Fibroblast of skin of right quadriceps (primary cell): ENCODE measurements around the gene ATP2A1.
"Not testable (repeated sequence)": the region's sequence is repeated elsewhere in the genome, so short reads cannot be mapped to it uniquely, and the experiment has no call there.

ENCODE experiments used
- DNase-seq: peaks from one replicate; pipeline ENCODE4 v3.0.0-alpha.2; 2013

ATP2A1 gene

GRCh38 chr16:28883221-28883996 is 5.1 kb downstream of the ATP2A1 start:
- no peak for DNase-seq

DNA sequence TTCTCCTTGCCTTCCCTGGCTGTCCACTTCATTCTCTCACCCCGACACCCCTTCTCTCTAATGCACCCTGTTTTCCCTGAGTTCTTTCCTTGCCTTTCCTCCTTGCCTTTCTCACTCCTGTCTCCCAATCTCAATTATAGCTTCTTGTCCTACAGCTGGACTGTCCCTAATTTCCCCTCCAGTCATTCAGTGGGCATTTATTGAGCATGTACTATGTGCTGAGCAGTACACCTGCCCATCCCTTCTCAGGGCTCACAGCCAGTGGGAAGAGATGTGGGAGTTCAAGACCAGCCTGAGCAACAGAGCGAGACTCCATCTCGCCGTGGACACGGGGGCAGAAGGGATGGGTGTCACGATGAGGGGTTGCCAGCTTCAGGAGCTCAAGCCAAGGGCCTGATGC is 5.8 kb downstream of the ATP2A1 start:
- DNase-seq: no peak

- DNase-seq: no peak
These were observed 8.7 kb downstream of the ATP2A1 start for GRCh38 chr16:28886945-28887344.

- DNase-seq: not testable (repeated sequence)
These were observed 12.1 kb downstream of the ATP2A1 start for GRCh38 chr16:28890355-28890754.

DNA sequence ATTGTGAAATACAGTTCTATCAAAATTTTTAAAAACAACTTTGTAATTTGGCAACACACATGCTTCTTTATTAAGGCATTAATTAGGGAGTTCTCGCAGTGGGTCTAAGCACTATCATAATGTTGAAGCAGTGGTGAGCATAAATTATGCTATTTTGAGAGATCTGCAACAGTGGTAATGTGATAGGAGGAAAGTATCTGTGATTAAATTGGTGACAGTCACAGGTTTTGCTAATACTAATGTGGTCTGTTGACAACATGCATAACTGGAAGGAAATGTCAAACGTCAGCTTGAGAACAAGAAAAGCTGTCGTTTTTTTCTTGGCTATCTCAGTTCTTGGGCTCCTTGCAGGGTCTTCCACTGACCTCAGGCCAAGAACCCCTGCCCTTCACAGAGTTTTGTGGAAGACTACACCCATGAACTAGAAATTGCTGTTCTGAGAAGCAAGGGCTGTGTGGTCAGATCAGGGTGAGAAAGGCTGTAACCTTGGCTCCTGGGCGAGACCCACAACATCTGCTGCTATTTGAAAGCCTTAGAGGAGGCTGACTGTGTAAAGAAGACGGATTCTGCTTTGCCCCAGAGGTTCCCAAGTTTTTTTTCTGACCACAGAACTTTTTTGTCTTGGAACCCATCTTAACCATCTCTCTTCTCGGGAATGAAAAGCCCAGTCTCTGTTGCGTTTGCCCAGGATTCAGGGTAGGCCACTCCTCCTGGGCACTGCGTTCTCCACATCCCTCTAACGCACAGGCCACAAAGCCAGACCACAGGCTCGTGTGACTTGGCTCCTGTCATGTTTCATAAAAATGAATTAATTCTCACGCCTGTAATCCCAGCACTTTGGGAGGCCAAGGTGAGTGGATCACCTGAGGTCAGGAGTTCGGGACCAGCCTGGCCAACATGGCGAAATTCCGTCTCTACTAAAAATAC is 13.9 kb downstream of the ATP2A1 start:
- DNase-seq: no peak

GRCh38 chr16:28893291-28893690 is 15.0 kb downstream of the ATP2A1 start:
- no peak for DNase-seq

GRCh38 chr16:28895609-28896008 is 17.3 kb downstream of the ATP2A1 start:
- DNase-seq: no peak

GRCh38 chr16:28897826-28898225 is 19.5 kb downstream of the ATP2A1 start:
- no peak for DNase-seq

GRCh38 chr16:28898266-28898665 is 20.0 kb downstream of the ATP2A1 start:
- DNase-seq: no peak

- no peak for DNase-seq
These were observed 20.7 kb downstream of the ATP2A1 start for GRCh38 chr16:28898942-28899341.

GRCh38 chr16:28899882-28900590 is 21.7 kb downstream of the ATP2A1 start:
- DNase-seq: no peak

DNA sequence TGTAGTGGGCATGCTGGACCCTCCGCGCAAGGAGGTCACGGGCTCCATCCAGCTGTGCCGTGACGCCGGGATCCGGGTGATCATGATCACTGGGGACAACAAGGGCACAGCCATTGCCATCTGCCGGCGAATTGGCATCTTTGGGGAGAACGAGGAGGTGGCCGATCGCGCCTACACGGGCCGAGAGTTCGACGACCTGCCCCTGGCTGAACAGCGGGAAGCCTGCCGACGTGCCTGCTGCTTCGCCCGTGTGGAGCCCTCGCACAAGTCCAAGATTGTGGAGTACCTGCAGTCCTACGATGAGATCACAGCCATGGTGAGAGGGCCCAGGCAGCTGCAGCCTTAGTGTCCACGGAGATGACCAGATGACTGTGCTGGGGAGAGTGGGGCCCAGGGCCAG is 22.3 kb downstream of the ATP2A1 start:
- DNase-seq: no peak

DNA sequence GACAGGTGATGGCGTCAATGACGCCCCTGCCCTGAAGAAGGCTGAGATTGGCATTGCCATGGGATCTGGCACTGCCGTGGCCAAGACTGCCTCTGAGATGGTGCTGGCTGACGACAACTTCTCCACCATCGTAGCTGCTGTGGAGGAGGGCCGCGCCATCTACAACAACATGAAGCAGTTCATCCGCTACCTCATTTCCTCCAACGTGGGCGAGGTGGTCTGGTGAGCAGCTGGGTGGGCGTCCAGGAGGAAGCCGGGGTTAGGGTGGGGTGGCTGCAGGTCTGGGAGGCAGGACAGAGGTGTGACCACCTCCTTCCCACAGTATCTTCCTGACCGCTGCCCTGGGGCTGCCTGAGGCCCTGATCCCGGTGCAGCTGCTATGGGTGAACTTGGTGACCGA is 23.6 kb downstream of the ATP2A1 start:
- no peak for DNase-seq

GRCh38 chr16:28902909-28903308 is 24.6 kb downstream of the ATP2A1 start:
- DNase-seq: no peak

GRCh38 chr16:28903344-28904042 is 25.2 kb downstream of the ATP2A1 start:
- no peak for DNase-seq

DNA sequence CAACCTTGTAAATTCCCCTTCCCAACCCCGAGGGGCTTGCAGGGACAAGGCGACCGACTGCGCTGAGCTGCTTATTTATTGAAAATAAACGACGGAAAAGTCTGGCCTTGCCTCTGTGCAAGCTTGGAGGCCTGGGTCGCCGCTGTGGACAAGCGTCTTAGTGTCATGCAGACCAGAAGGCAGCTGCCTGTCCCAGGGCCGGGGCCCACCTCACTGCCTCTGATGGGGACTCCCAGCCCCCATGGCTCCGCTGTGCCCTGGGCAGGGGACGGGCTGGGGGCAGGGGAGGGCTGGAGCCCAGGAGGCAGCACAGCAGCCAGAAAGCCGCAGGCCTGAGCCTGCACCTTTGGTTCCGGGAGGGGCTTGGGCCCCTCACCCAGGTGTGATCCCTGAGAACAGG is 26.1 kb downstream of the ATP2A1 start:
- no peak for DNase-seq

DNA sequence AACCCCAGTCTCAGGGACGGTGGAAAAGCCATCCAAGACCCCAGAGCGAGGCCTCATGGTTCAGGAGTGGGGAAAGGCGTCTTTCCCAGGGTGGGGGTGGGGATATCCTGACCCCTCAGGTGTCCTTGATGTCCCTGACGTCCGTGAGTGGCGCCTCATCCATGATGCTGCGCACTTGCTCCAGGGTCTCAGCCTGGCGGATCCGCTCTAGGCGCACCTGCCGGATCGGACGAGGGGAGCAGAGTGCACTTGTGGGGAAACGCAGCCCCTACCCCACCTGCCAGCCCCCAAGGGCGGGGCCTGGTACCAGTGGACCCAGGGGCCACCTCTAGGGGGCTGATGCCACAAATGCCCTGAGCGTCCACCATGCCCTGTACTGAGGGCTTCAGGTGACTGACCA is 26.5 kb downstream of the ATP2A1 start:
- no peak for DNase-seq

DNA sequence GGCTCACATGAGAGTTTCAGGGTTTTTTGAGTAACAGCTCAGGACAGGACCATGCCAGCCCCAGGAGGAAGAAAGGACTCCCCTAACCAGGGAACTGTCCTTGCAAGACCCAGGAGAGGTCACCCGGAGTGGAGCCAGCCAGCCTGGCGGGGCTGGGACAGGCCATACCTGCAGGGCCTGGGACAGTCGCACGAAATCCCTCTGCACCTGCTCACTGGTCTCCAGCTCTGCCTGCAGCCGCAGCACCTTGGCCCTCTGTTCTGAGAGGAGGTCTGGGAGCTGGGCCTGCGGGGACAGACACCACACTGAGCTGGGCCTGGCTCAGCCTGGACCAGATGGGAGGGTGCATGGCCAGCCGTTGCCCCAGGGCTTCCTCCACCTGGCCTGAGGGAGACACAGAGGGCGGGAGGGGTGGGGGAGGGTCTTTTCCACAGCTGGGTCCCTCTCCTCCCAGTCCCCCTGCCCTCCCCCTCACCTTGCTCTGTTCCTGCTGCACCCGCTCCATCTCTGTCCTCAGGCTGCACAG is 27.0 kb downstream of the ATP2A1 start:
- DNase-seq: no peak

- no peak for DNase-seq
These were observed 27.6 kb downstream of the ATP2A1 start for GRCh38 chr16:28905800-28906372.

DNA sequence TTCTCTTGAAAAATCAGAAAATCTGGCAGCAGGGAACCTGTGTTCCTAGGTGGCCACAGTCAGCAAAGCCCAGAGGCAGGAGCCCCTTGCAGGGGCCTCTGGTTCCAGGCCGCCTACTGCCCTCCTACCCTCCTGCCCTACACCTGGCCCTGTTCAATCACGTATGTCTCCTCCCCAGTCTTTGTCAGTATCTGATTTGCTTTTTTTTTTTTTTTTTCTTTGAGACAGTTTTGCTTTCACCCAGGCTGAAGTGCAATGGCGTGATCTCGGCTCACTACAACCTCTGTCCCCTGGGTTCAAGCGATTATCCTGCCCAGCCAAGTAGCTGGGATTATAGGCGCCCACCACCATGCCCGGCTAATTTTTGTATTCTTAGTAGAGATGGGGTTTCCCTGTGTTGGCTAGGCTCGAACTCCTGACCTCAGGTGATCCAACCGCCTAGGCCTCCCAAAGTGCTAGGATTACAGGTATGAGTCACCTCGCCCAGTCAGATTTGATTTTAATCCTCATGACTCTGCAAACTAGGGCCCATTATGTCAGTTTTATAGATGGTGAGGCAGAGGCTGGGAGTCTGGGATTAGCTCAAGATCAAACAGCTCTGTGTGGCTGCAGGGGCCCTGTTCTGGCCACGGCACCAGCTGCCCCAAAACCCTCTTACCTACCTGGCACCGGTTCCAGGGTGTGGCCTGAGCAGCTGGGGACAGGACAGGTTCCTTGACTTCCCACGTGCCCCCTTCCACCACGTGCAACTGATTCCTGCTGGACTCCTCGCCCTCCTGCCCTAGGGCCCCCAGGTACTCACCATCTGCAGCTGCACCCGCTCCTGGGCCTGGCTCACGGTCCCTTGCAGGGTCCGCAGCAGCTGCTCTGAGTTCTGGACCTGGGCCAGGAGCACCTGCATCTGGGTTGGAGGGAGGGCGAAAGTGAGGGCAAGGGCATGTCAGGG is 32.1 kb downstream of the ATP2A1 start:
- no peak for DNase-seq

DNA sequence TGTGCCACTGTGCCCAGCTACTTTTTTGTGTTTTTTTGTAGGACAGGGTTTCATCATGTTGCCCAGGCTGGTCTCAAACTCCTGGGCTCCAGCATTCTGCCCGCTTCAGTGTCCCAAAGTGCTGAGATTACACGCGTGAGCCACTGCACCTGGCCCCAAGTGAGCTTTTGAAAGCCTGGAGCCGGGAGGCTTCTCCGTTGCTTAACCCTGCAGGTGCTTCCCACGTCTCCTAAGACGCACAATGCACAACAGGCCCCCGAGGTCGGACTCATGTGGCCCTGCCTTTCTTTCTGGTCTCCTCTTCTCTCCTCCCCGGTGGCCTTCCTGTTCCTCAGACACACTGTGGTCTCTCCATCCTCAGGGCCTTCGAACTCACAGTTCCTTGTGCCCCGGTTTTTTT is 34.3 kb downstream of the ATP2A1 start:
- DNase-seq: no peak
